ENCODE data around the gene TMEM106A. TPM values are rescaled to one million over a fixed set of nuclear protein-coding genes. Genes with fewer than 3 reads are reported as not detected.

The TMEM106A gene
- total and polyA plus RNA-seq, 9 of the 15 experiments (the other 6 are each of a cell fraction or from before 2014, with no cell fraction given) = 0.03 to 0.29 (median 0.15) TPM

DNA sequence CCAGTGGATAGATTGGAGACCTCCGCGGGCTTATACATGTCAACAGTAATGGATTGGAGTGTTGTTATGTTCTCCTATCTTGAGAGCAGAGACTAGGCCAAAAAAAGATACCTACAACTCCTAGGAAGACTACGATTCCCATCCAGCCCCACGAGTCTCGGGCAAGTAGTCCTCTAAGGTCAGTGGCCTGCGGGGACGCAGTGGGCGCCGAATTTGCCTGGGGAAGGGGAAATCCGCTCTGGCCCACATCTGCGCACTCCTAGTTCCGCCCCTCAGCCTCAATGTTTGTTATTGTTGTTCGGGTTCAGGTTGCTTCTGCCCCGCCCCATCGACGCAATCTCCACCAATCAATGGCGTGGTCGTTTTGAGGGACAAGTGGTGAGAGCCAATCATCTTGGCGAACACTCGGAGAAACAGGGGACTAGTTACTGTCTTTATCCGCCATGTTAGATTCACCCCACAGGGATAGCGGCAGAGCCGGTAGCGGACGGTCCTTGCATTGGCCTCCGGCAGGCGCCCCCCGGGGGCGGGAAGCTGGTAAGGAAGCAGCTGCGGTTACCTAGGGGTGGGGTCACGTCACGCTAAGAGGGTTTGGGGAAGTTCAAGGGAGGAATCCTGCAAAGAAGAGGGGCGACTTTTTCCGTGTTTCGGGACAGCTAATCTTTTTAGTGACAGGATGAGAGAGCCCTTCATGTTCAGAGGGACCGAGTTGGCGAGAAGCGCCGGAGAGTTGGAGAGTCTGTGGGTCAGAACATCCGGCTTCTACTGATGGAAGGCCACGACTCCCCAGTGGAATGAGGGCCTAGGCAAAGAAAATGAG lies 40.7 kb upstream of the TMEM106A start, which contains the start of gene NBR1 (continued):
- TF ChIP-seq CCNT2 (IDR thresholded peaks at IDR 0.05; ENCODE audit: borderline replicate concordance, extremely low read depth, insufficient read length, low read depth, low read length) (peak; percentile 31), ATF7 (IDR thresholded peaks at IDR 0.05) (peak; percentile 77), MEF2D (tag; conservative IDR thresholded peaks at IDR 0.05; ENCODE audit: low read depth) (no peak), ARNT (IDR thresholded peaks at IDR 0.05) (0 out of 4 replicates have a peak, but pooled peaks of 1 of the 2 experiments have one; percentile 5), POLR2AphosphoS5 (IDR thresholded peaks at IDR 0.05; ENCODE audit: control insufficient read depth, insufficient read depth, low read depth, low read length) (peak; percentile 71; the same call in 1 of the 2 replicates), SAP30 (IDR thresholded peaks at IDR 0.05; ENCODE audit: borderline replicate concordance, insufficient read depth, low read depth, low read length, poor library complexity, severe bottlenecking) (peak; percentile 53), CBX3 (IDR thresholded peaks at IDR 0.05; ENCODE audit: borderline replicate concordance in 1 of 2, low read length in 2 of 2) (peak in 1 of 2 experiments; percentile 58; a peak in 1 of 3 replicates), GATAD2A (IDR thresholded peaks at IDR 0.05) (0 out of 2 replicates have a peak, but pooled peaks have one; percentile 52), KDM5B (IDR thresholded peaks at IDR 0.05; ENCODE audit: insufficient replicate concordance, low read depth, low read length) (peak; percentile 63), MTA1 (IDR thresholded peaks at IDR 0.05; ENCODE audit: borderline replicate concordance) (0 out of 2 replicates have a peak, but pooled peaks have one; percentile 39), TCF3 (CRISPR knock-in tag; IDR thresholded peaks at IDR 0.05) (no peak), LEF1 (IDR thresholded peaks at IDR 0.05) (no peak), ZNF449 (CRISPR knock-in tag; IDR thresholded peaks at IDR 0.05) (no peak), EP300 (IDR thresholded peaks at IDR 0.05; ENCODE audit: low read length) (peak; percentile 58), NCOR1 (IDR thresholded peaks at IDR 0.05) (0 out of 2 replicates have a peak, but pooled peaks have one; percentile 30), GABPA (tag; conservative IDR thresholded peaks at IDR 0.05; ENCODE audit: low read depth) (no peak; the same call in none of the 2 replicates), DMBX1 (CRISPR knock-in tag; IDR thresholded peaks at IDR 0.05; ENCODE audit: borderline replicate concordance) (peak; percentile 26; the same call in 1 of the 2 replicates), MIER1 (IDR thresholded peaks at IDR 0.05; ENCODE audit: low read depth) (no peak), CREM (IDR thresholded peaks at IDR 0.05; ENCODE audit: low read depth) (peak; percentile 74), NKRF (IDR thresholded peaks at IDR 0.05; ENCODE audit: borderline replicate concordance) (peak; percentile 13; the same call in 1 of the 2 replicates)
- TF ChIP-seq, protein P1, sequence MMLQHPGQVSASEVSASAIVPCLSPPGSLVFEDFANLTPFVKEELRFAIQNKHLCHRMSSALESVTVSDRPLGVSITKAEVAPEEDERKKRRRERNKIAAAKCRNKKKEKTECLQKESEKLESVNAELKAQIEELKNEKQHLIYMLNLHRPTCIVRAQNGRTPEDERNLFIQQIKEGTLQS (IDR thresholded peaks at IDR 0.05) = no peak
- TF ChIP-seq, protein P1 (CRISPR knock-in tag; conservative IDR thresholded peaks at IDR 0.05) = no peak

All from K562 (cell line).